LNCaP clone FGC (cell line): Measurements from ENCODE around the gene APOBEC4.
"Not testable (repeated sequence)": the region's sequence is repeated elsewhere in the genome, so short reads cannot be mapped to it uniquely, and the experiment has no call there.

Source experiments
- DNase-seq: peaks from one replicate; pipeline ENCODE4 v3.0.0-alpha.2; 2011; ENCODE audit warnings: low read depth
- H3K4me3 ChIP-seq: 2 replicates; pipeline ENCODE4 v1.5.1; 2011; ENCODE audit warnings: mild to moderate bottlenecking, low read depth, low read length, control low read depth
- TF ChIP-seq, protein P1 (sequence below): IDR thresholded peaks from 2 replicates; pipeline ENCODE4 v1.5.1; 2012; ENCODE audit warnings: mild to moderate bottlenecking; ENCODE audit not compliant: control insufficient read depth, insufficient read depth; ENCODE audit errors: extremely low read depth

The APOBEC4 gene

GRCh38 chr1:183686229-183686628 lies 33.1 kb upstream of the APOBEC4 start:
- DNase-seq, result no peak
- TF ChIP-seq, protein P1, sequence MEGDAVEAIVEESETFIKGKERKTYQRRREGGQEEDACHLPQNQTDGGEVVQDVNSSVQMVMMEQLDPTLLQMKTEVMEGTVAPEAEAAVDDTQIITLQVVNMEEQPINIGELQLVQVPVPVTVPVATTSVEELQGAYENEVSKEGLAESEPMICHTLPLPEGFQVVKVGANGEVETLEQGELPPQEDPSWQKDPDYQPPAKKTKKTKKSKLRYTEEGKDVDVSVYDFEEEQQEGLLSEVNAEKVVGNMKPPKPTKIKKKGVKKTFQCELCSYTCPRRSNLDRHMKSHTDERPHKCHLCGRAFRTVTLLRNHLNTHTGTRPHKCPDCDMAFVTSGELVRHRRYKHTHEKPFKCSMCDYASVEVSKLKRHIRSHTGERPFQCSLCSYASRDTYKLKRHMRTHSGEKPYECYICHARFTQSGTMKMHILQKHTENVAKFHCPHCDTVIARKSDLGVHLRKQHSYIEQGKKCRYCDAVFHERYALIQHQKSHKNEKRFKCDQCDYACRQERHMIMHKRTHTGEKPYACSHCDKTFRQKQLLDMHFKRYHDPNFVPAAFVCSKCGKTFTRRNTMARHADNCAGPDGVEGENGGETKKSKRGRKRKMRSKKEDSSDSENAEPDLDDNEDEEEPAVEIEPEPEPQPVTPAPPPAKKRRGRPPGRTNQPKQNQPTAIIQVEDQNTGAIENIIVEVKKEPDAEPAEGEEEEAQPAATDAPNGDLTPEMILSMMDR, result no peak
- no peak overlapping the region for H3K4me3 ChIP-seq

DNA sequence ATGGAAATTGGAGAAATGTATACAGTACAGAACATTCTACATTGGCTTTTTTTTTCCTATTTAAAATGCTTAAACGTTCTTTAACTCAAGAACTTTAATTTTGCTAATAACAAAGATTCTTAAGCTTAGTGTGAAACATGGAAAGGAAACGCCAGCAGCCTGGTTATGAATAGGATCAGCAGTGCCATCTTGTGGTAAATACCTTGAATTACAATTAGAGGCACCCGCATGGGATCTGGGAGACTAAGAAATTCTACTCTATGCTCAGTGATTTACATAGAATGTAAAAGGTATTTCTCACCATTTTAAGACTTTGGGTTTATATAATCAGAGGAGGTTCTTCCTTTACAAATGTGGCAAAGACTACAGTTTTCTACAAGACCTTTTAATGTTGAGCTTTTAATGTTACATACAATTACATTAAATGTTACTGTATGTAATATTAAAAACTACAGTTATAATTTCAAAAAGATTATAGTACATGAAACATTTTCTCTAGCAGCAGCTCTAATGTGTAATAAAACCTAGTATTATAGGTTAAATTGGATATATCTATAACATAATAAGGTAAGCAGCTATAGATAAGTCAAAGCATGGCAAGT lies 32.1 kb upstream of the APOBEC4 start:
- no peak overlapping the region for H3K4me3 ChIP-seq
- DNase-seq, result peak; percentile 30
- TF ChIP-seq, protein P1, result peak; percentile 70

DNA sequence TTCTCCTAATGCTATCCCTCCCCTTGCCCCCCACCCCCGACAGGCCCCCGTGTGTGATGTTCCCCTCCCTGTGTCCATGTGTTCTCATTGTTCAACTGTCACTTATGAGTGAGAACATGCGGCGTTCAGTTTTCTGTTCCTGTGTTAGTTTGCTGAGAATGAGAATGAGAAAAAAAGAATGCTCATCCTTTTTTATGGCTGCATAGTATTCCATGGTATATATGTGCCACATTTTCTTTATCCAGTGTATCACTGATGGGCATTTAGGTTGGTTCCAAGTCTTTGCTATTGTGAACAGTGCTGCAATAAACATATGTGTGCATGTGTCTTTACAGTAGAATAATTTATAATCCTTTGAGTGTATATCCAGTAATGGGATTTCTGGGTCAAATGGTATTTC lies 26.2 kb upstream of the APOBEC4 start:
- DNase-seq, H3K4me3 ChIP-seq: not testable (repeated sequence)

GRCh38 chr1:183678819-183679218 lies 25.7 kb upstream of the APOBEC4 start:
- TF ChIP-seq, protein P1, result no peak
- no peak for DNase-seq
- H3K4me3 ChIP-seq, result no peak overlapping the region

GRCh38 chr1:183676586-183677189 lies 23.6 kb upstream of the APOBEC4 start:
- DNase-seq, result no peak
- TF ChIP-seq, protein P1, result no peak
- H3K4me3 ChIP-seq, result no peak overlapping the region

DNA sequence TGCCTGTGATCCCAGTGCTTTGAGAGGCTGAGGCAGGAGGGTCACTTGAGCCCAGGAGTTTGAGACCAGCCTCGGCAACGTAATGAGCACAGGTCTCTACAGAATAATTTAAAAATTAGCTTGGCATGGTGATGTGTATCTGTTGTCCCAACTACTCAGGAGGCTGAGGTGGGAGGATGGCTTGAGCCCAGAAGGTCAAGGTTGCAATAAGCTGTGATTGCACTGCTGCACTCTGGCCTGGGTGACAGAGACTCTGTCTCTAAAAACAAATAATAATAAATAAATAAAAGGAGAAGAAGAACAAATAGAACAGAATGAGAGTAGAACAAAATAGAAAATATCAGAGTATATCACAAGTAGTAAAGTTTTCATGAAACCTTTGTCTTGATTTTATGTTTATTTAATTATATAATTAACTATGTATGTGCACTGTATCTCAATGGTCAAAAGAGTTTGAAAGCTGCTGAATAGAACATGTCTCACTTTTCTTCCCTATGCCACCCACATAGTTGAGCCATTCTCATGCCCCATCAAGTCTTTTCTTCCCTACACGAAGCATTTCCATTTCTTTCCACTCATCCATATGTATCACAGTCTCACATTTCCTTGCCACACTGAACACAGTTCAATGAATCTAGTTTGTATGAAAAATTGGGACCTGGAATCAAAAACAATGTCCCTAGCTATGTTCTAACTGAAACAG lies 22.9 kb upstream of the APOBEC4 start:
- no peak for DNase-seq
- TF ChIP-seq, protein P1, result no peak
- no peak overlapping the region for H3K4me3 ChIP-seq

- TF ChIP-seq, protein P1, result no peak
- DNase-seq, result no peak
- H3K4me3 ChIP-seq, result no peak overlapping the region
Measured at GRCh38 chr1:183675381-183675780, 22.3 kb upstream of the APOBEC4 start.
